ENCODE data around the gene FAM83G. TPM values are rescaled to one million over a fixed set of nuclear protein-coding genes. Genes with fewer than 3 reads are reported as not detected.

FAM83G gene
- total RNA-seq, 1 donor from 2014 or later = 1.6 TPM

- peaks cover 3% of the 10 kb centered on the region for H3K27me3 Mint-ChIP-seq (ENCODE audit: unreplicated experiment)
- no peak within 1 kb of the TSS for H3K4me3 Mint-ChIP-seq (ENCODE audit: unreplicated experiment)
- H3K4me1 Mint-ChIP-seq (ENCODE audit: unreplicated experiment) = peaks cover 5% of the 10 kb centered on the region
- DNase-seq (ENCODE audit: low spot score) = no peak
- no peaks in the 10 kb centered on the region for H3K36me3 Mint-ChIP-seq (ENCODE audit: low read depth, unreplicated experiment)
- no peaks in the 10 kb centered on the region for H3K9me3 Mint-ChIP-seq (ENCODE audit: unreplicated experiment)
- no peak within 1 kb of the TSS for H3K27ac Mint-ChIP-seq (ENCODE audit: unreplicated experiment)
- TF ChIP-seq CTCF (IDR thresholded peaks at IDR 0.05; ENCODE audit: unreplicated experiment) = no peak
Measured at GRCh38 chr17:18951941-18952842, 52.4 kb downstream of the FAM83G start, which contains the start of gene SLC5A10. TSS of gene SLC5A10 (plus strand) at chr17:18952165. CDS start at chr17:18952206, 41 bp downstream.

- no peak overlapping the region for H3K27ac Mint-ChIP-seq (ENCODE audit: unreplicated experiment)
- peaks cover 7% of the 10 kb centered on the region for H3K27me3 Mint-ChIP-seq (ENCODE audit: unreplicated experiment)
- no peaks in the 10 kb centered on the region for H3K9me3 Mint-ChIP-seq (ENCODE audit: unreplicated experiment)
- DNase-seq (ENCODE audit: low spot score) = no peak
- TF ChIP-seq CTCF (IDR thresholded peaks at IDR 0.05; ENCODE audit: unreplicated experiment) = no peak
- no peaks in the 10 kb centered on the region for H3K36me3 Mint-ChIP-seq (ENCODE audit: low read depth, unreplicated experiment)
- H3K4me1 Mint-ChIP-seq (ENCODE audit: unreplicated experiment) = peaks cover 8% of the 10 kb centered on the region
- no peak overlapping the region for H3K4me3 Mint-ChIP-seq (ENCODE audit: unreplicated experiment)
Measured at GRCh38 chr17:18950944-18951905, 53.3 kb downstream of the FAM83G start.

GRCh38 chr17:18950346-18950745, 54.2 kb downstream of the FAM83G start:
- H3K4me1 Mint-ChIP-seq (ENCODE audit: unreplicated experiment) = peaks cover 8% of the 10 kb centered on the region
- no peak overlapping the region for H3K27ac Mint-ChIP-seq (ENCODE audit: unreplicated experiment)
- peaks cover 7% of the 10 kb centered on the region for H3K27me3 Mint-ChIP-seq (ENCODE audit: unreplicated experiment)
- TF ChIP-seq CTCF (IDR thresholded peaks at IDR 0.05; ENCODE audit: unreplicated experiment) = no peak
- no peaks in the 10 kb centered on the region for H3K36me3 Mint-ChIP-seq (ENCODE audit: low read depth, unreplicated experiment)
- H3K9me3 Mint-ChIP-seq (ENCODE audit: unreplicated experiment) = no peaks in the 10 kb centered on the region
- H3K4me3 Mint-ChIP-seq (ENCODE audit: unreplicated experiment) = no peak overlapping the region
- DNase-seq (ENCODE audit: low spot score) = no peak

GRCh38 chr17:18949566-18949965, 55.0 kb downstream of the FAM83G start:
- Mint-ChIP-seq H3K27ac (ENCODE audit: unreplicated experiment) (no peak overlapping the region), H3K27me3 (ENCODE audit: unreplicated experiment) (peaks cover 7% of the 10 kb centered on the region), H3K4me1 (ENCODE audit: unreplicated experiment) (peaks cover 8% of the 10 kb centered on the region), H3K36me3 (ENCODE audit: low read depth, unreplicated experiment) (no peaks in the 10 kb centered on the region), H3K9me3 (ENCODE audit: unreplicated experiment) (no peaks in the 10 kb centered on the region), H3K4me3 (ENCODE audit: unreplicated experiment) (no peak overlapping the region)
- DNase-seq (ENCODE audit: low spot score) = no peak
- TF ChIP-seq CTCF (IDR thresholded peaks at IDR 0.05; ENCODE audit: unreplicated experiment) = no peak

All from endothelial cell (in vitro differentiated cells).